CD4-positive, alpha-beta T cell treated with Interferon alpha-2 for 1 hour (primary cell): ENCODE data around the gene SRRM4.

Experiments
- DNase-seq, 2 donors: peaks; one replicate each; pipeline ENCODE4 v3.0.0-alpha.2; 2020 to 2022

Gene SRRM4

GRCh38 chr12:119175081-119175480 lies 193.7 kb downstream of the SRRM4 start:
- no peak for DNase-seq

- DNase-seq: no peak
Measured at GRCh38 chr12:119176267-119177055, 195.1 kb downstream of the SRRM4 start.

GRCh38 chr12:119177056-119177325 lies 195.7 kb downstream of the SRRM4 start:
- DNase-seq: no peak

- no peak for DNase-seq
Measured at GRCh38 chr12:119177724-119178380, 196.5 kb downstream of the SRRM4 start.

GRCh38 chr12:119178544-119179334 lies 197.4 kb downstream of the SRRM4 start, which contains the start of gene HSPB8:
Gene HSPB8 (plus strand): TSS chr12:119178931. CDS start chr12:119179313, 382 bp downstream.
- no peak for DNase-seq

- no peak for DNase-seq
Measured at GRCh38 chr12:119179335-119180021, 198.1 kb downstream of the SRRM4 start.

GRCh38 chr12:119180380-119181040 lies 199.2 kb downstream of the SRRM4 start:
- no peak for DNase-seq

- no peak for DNase-seq
Measured at GRCh38 chr12:119181202-119181601, 199.9 kb downstream of the SRRM4 start.

- no peak for DNase-seq
Measured at GRCh38 chr12:119181944-119182343, 200.6 kb downstream of the SRRM4 start.

- DNase-seq: no peak
Measured at GRCh38 chr12:119182701-119183493, 201.6 kb downstream of the SRRM4 start.

- DNase-seq: no peak
Measured at GRCh38 chr12:119183942-119184695, 202.8 kb downstream of the SRRM4 start.

- no peak for DNase-seq
Measured at GRCh38 chr12:119195256-119195655, 213.9 kb downstream of the SRRM4 start.

GRCh38 chr12:119198440-119198839 lies 217.1 kb downstream of the SRRM4 start:
- DNase-seq: no peak

GRCh38 chr12:119200601-119201000 lies 219.3 kb downstream of the SRRM4 start:
- no peak for DNase-seq

GRCh38 chr12:119201789-119202543 lies 220.6 kb downstream of the SRRM4 start:
- DNase-seq: no peak

- no peak for DNase-seq
Measured at GRCh38 chr12:119202544-119202943, 221.2 kb downstream of the SRRM4 start.

- no peak for DNase-seq
Measured at GRCh38 chr12:119204131-119204530, 222.8 kb downstream of the SRRM4 start.

- no peak for DNase-seq
Measured at GRCh38 chr12:119204671-119205285, 223.4 kb downstream of the SRRM4 start.

- DNase-seq: no peak
Measured at GRCh38 chr12:119206348-119207062, 225.2 kb downstream of the SRRM4 start.
